CD14-positive monocyte (primary cell): ENCODE measurements around the gene FGFR3. TPM values are rescaled to one million over a fixed set of nuclear protein-coding genes. Genes with fewer than 3 reads are reported as not detected.

ENCODE experiments used
- DNase-seq, 3 donors: peaks; one replicate each; pipeline ENCODE4 v3.0.0-alpha.2; 2011 to 2022
- H2AFZ ChIP-seq: 2 replicates; pipeline ENCODE4 v1.6.0; 2012; ENCODE audit warnings: mild to moderate bottlenecking, low read depth, low read length, inconsistent platforms; ENCODE audit not compliant: insufficient read depth, poor library complexity, severe bottlenecking
- H3K27ac ChIP-seq, 2 donors: 1 replicate in 1 of 2; 2 replicates in 1 of 2; pipeline ENCODE4 v1.5.1; 2012 to 2013; ENCODE audit warnings: low read length in 2 of 2, control low read depth in 1 of 2, inconsistent platforms in 1 of 2, low read depth in 1 of 2, mild to moderate bottlenecking in 1 of 2
- H3K27me3 ChIP-seq, 2 donors: one replicate each; pipeline versions ENCODE4 v1.6.0 to v1.6.1; 2011 to 2013; ENCODE audit warnings: low read length in 2 of 2; ENCODE audit not compliant: control insufficient read depth in 2 of 2, insufficient read depth in 2 of 2
- H3K36me3 ChIP-seq, 2 donors: replicated peaks in 1 of 2; 1 replicate in 1 of 2; 2 replicates in 1 of 2; pipeline versions ENCODE4 v1.5.1 to v1.6.1; 2012 to 2013; ENCODE audit warnings: low read length in 2 of 2, control low read depth in 1 of 2, inconsistent platforms in 1 of 2, mild to moderate bottlenecking in 1 of 2; ENCODE audit not compliant: insufficient read depth in 2 of 2, control insufficient read depth in 1 of 2
- H3K4me1 ChIP-seq, 2 donors: 1 replicate in 1 of 2; 2 replicates in 1 of 2; pipeline versions ENCODE4 v1.5.1 to v1.6.1; 2012 to 2013; ENCODE audit warnings: low read length in 2 of 2, control low read depth in 1 of 2, inconsistent platforms in 1 of 2, mild to moderate bottlenecking in 1 of 2, moderate library complexity in 1 of 2; ENCODE audit not compliant: insufficient read depth in 2 of 2, control insufficient read depth in 1 of 2
- H3K4me2 ChIP-seq: replicated peaks from 2 replicates; pipeline ENCODE3; 2012; ENCODE audit warnings: low read length, moderate library complexity, mild to moderate bottlenecking; ENCODE audit not compliant: poor library complexity, severe bottlenecking; ENCODE audit errors: extremely low read depth
- H3K4me3 ChIP-seq, 3 experiments: fragments of 200-600 bp in 1 of 3; sonication (generic) in 1 of 3; replicated peaks in 1 of 3; 1 replicate in 2 of 3; 2 replicates in 1 of 3; pipeline ENCODE4 v1.5.1; 2011 to 2013; ENCODE audit warnings: low read length in 3 of 3, mild to moderate bottlenecking in 3 of 3, control low read depth in 2 of 3, low read depth in 2 of 3, inconsistent platforms in 1 of 3, moderate library complexity in 1 of 3
- H3K79me2 ChIP-seq: 2 replicates; pipeline ENCODE4 v1.6.0; 2012; ENCODE audit warnings: mild to moderate bottlenecking, control low read depth, inconsistent platforms, low read length, moderate library complexity; ENCODE audit not compliant: insufficient read depth
- H3K9ac ChIP-seq: 2 replicates; pipeline ENCODE4 v1.6.0; 2017; ENCODE audit warnings: low read length, mild to moderate bottlenecking; ENCODE audit not compliant: insufficient read depth, poor library complexity, severe bottlenecking
- H3K9me3 ChIP-seq, 2 donors: replicated peaks in 1 of 2; 1 replicate in 1 of 2; 2 replicates in 1 of 2; pipeline versions ENCODE4 v1.5.1 to v1.6.1; 2012 to 2013; ENCODE audit warnings: low read length in 2 of 2, control low read depth in 1 of 2; ENCODE audit not compliant: control insufficient read depth in 1 of 2, insufficient read depth in 1 of 2
- H4K20me1 ChIP-seq: 2 replicates; pipeline ENCODE4 v1.6.0; 2012; ENCODE audit warnings: mild to moderate bottlenecking, low read length, control low read depth, moderate library complexity; ENCODE audit not compliant: insufficient read depth
- H3K27ac Mint-ChIP-seq, 7 donors: one replicate each; pipeline ENCODE4 v1.8.0; 2020; ENCODE audit warnings: mild to moderate bottlenecking in 7 of 7, mixed read lengths in 7 of 7, moderate library complexity in 6 of 7, inconsistent platforms in 2 of 7
- H3K27me3 Mint-ChIP-seq, 3 donors: one replicate each; pipeline ENCODE4 v1.8.0; 2021 to 2022; ENCODE audit warnings: low read depth in 3 of 3, mild to moderate bottlenecking in 3 of 3, mixed read lengths in 3 of 3, moderate library complexity in 3 of 3, inconsistent platforms in 1 of 3
- H3K36me3 Mint-ChIP-seq, 2 donors: one replicate each; pipeline ENCODE4 v1.8.0; 2020; ENCODE audit warnings: mixed read lengths in 2 of 2, inconsistent platforms in 1 of 2, mild to moderate bottlenecking in 1 of 2
- H3K4me1 Mint-ChIP-seq: one replicate; pipeline ENCODE4 v1.8.0; 2020; ENCODE audit warnings: mild to moderate bottlenecking, mixed read lengths
- H3K4me3 Mint-ChIP-seq, 2 donors: one replicate each; pipeline ENCODE4 v1.8.0; 2020; ENCODE audit warnings: mild to moderate bottlenecking in 2 of 2, mixed read lengths in 2 of 2, moderate library complexity in 1 of 2
- H3K9me3 Mint-ChIP-seq, 7 donors: one replicate each; pipeline ENCODE4 v1.8.0; 2020 to 2022; ENCODE audit warnings: mixed read lengths in 7 of 7, mild to moderate bottlenecking in 6 of 7, moderate library complexity in 6 of 7, inconsistent platforms in 2 of 7
- WGBS: methylation state at CpG from one replicate; pipeline ENCODE4 v1.1.5; 2013; ENCODE audit warnings: missing lambda C conversion rate; ENCODE audit not compliant: insufficient coverage; 5-methylcytosine and 5-hydroxymethylcytosine counted together
- intact Hi-C, 2 donors: fragments of 100-400 bp; cut with micrococcal nuclease; formaldehyde crosslinking; loops; one replicate each; pipeline versions ENCODE4 v1.15.0 to v1.15.1; 2023
- polyA plus RNA-seq, 3 donors: library from polyadenylated mRNA; depleted of rRNA in 1 of 3; unstranded in 2 of 3; stranded (reverse) in 1 of 3; fragments of 300-500 nt in 2 of 3; fragments of >200 nt in 1 of 3; fragmentation: Illumina TruSeq in 2 of 3; gene quantifications; 1 replicate in 2 of 3; 2 replicates in 1 of 3; pipeline ENCODE4 v1.2.3, GENCODE V29; 2012 to 2021
- TF ChIP-seq, protein P1 (sequence below): fragments of 200-600 bp; IDR thresholded peaks from one replicate; pipeline ENCODE4 v1.8.0; 2022; ENCODE audit warnings: antibody characterized with exemption, mild to moderate bottlenecking

FGFR3 gene
- polyA plus RNA-seq, 3 donors, result 0.07 TPM; not detected in 2

DNA sequence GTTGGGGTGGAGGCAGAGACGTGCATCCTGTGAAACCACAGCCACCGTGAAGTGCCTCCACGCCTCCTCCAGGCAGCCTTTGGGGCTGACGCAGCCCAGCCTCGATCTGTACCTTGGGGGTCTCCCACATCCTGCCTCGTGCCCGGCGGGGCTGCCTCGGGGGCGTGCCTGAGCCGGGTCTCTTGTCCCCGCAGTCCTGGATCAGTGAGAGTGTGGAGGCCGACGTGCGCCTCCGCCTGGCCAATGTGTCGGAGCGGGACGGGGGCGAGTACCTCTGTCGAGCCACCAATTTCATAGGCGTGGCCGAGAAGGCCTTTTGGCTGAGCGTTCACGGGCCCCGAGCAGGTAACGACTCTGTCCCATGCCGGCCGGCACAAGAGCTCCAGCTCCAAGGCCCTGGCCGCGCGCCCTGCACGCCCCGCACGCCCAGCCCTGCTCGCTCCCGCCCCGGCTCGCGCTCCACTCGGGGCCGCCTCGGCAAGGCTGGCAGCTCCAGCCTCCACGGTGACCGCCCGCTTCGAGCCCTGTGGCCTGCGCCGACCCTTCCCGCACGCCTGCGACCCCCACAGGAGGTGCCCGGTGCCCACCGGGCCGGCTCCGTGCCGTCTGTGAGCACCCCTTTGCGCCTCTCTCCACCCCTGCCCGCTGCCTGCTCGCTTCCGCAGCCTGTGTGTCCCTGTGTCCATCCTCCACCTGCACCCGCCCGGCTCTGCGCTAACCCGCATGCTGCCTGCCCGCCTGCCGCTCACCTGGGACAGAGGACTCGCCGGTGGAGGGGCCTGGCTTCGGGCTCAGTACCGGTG, 9.8 kb downstream of the FGFR3 start:
- Mint-ChIP-seq H3K9me3 (peaks cover 0 to 6% (median 0%) of the 10 kb centered on the region in 7 donors), H3K4me1 (peaks cover 2% of the 10 kb centered on the region), H3K36me3 (no peaks in the 10 kb centered on the region), H3K27me3 (peaks cover 1 to 11% (median 8%) of the 10 kb centered on the region in 3 donors), H3K27ac (no peak overlapping the region), H3K4me3 (no peak overlapping the region)
- H3K36me3 ChIP-seq, result no peaks in the 10 kb centered on the region
- H3K9me3 ChIP-seq, result no peaks in the 10 kb centered on the region
- no peaks in the 10 kb centered on the region for H3K27me3 ChIP-seq
- no peaks in the 10 kb centered on the region for H4K20me1 ChIP-seq
- H3K4me1 ChIP-seq, result no peaks in the 10 kb centered on the region
- DNase-seq, result no peak
- TF ChIP-seq, protein P1, sequence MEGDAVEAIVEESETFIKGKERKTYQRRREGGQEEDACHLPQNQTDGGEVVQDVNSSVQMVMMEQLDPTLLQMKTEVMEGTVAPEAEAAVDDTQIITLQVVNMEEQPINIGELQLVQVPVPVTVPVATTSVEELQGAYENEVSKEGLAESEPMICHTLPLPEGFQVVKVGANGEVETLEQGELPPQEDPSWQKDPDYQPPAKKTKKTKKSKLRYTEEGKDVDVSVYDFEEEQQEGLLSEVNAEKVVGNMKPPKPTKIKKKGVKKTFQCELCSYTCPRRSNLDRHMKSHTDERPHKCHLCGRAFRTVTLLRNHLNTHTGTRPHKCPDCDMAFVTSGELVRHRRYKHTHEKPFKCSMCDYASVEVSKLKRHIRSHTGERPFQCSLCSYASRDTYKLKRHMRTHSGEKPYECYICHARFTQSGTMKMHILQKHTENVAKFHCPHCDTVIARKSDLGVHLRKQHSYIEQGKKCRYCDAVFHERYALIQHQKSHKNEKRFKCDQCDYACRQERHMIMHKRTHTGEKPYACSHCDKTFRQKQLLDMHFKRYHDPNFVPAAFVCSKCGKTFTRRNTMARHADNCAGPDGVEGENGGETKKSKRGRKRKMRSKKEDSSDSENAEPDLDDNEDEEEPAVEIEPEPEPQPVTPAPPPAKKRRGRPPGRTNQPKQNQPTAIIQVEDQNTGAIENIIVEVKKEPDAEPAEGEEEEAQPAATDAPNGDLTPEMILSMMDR, result no peak
- H3K27ac ChIP-seq, result no peak overlapping the region
- H2AFZ ChIP-seq, result no peak overlapping the region
- intact Hi-C loops, result no loop called here
- H3K4me3 ChIP-seq, result no peak overlapping the region
- 94% methylated on average over 71 of the region's 71 CpGs for WGBS
- H3K79me2 ChIP-seq, result no peaks in the 10 kb centered on the region
- no peak overlapping the region for H3K4me2 ChIP-seq
- no peak overlapping the region for H3K9ac ChIP-seq

DNA sequence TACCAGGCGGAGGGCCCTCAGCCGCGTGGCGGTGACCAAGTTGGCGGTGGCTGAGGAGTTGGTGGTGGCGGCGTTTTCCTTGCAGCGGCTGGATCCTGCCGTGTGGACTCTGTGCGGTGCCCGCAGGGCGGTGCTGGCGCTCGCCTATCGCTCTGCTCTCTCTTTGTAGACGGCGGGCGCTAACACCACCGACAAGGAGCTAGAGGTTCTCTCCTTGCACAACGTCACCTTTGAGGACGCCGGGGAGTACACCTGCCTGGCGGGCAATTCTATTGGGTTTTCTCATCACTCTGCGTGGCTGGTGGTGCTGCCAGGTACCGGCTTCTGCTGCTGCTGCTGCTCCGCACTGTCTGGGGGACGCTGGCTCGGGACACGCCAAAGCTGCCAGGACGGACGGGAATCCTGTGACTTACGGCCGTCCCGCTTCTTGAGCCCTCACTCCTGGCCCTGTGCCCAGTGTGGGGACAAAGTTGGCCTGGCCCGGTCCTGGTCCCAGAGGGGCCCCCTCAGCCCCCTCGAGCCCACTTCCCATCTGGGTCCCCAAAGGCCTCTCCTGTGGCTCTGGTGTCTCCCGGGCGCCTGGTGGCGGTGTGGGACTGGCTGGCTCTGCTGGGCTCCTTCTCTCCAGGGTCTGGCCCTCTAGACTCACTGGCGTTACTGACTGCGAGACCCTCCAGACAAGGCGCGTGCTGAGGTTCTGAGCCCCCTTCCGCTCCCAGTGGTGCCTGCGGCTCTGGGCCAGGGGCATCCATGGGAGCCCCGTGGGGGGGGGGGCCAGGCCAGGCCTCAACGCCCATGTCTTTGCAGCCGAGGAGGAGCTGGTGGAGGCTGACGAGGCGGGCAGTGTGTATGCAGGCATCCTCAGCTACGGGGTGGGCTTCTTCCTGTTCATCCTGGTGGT, 10.7 kb downstream of the FGFR3 start:
- no peak for DNase-seq
- Mint-ChIP-seq H3K9me3 (peaks cover 0 to 6% (median 0%) of the 10 kb centered on the region in 7 donors), H3K27me3 (peaks cover under 1 to 11% (median 8%) of the 10 kb centered on the region in 3 donors), H3K4me1 (peaks cover 2% of the 10 kb centered on the region), H3K36me3 (no peaks in the 10 kb centered on the region), H3K4me3 (no peak overlapping the region), H3K27ac (no peak overlapping the region)
- no peak overlapping the region for H2AFZ ChIP-seq
- H3K4me2 ChIP-seq, result no peak overlapping the region
- H3K4me3 ChIP-seq, result no peak overlapping the region
- no peaks in the 10 kb centered on the region for H3K27me3 ChIP-seq
- H3K4me1 ChIP-seq, result no peaks in the 10 kb centered on the region
- TF ChIP-seq, protein P1, result no peak
- 93% methylated on average over 47 of the region's 51 CpGs for WGBS
- H3K79me2 ChIP-seq, result no peaks in the 10 kb centered on the region
- H3K27ac ChIP-seq, result no peak overlapping the region
- intact Hi-C loops, result no loop called here
- H3K36me3 ChIP-seq, result no peaks in the 10 kb centered on the region
- no peaks in the 10 kb centered on the region for H4K20me1 ChIP-seq
- H3K9me3 ChIP-seq, result no peaks in the 10 kb centered on the region
- H3K9ac ChIP-seq, result no peak overlapping the region
